HEK293 (cell line): Measurements from ENCODE around the gene GRK5.

Experiments used
- BCL11A ChIP-seq: fragments of 450-650 bp; formaldehyde crosslinking; IDR thresholded peaks from 2 replicates; pipeline ENCODE4 v1.5.1; 2016; ENCODE audit warnings: low read depth, missing biosample characterization, missing genetic modification characterization
- YY1 ChIP-seq: fragments of 450-650 bp; formaldehyde crosslinking; IDR thresholded peaks from 2 replicates; pipeline ENCODE4 v1.5.1; 2018; ENCODE audit warnings: missing biosample characterization, missing genetic modification characterization
- ZNF121 ChIP-seq: fragments of 450-650 bp; formaldehyde crosslinking; IDR thresholded peaks from 2 replicates; pipeline ENCODE4 v1.5.1; 2016; ENCODE audit warnings: missing biosample characterization, missing genetic modification characterization
- ZNF302 ChIP-seq: fragments of 450-650 bp; formaldehyde crosslinking; IDR thresholded peaks from 2 replicates; pipeline ENCODE4 v1.5.1; 2016; ENCODE audit warnings: missing biosample characterization, missing genetic modification characterization, low read depth
- TF ChIP-seq, protein P1 (sequence below): fragments of 450-650 bp; formaldehyde crosslinking; IDR thresholded peaks from 2 replicates; pipeline ENCODE4 v1.5.1; 2016; ENCODE audit warnings: missing biosample characterization, missing genetic modification characterization
- TF ChIP-seq, protein P2 (sequence below): fragments of 450-650 bp; formaldehyde crosslinking; IDR thresholded peaks from 2 replicates; pipeline ENCODE4 v1.5.1; 2017; ENCODE audit warnings: missing biosample characterization, missing genetic modification characterization
- TF ChIP-seq, protein P3 (sequence below): fragments of 450-650 bp; formaldehyde crosslinking; conservative IDR thresholded peaks from 2 replicates; pipeline ENCODE4 v1.5.1; 2016; ENCODE audit warnings: low read depth, missing biosample characterization, missing genetic modification characterization

DNA sequence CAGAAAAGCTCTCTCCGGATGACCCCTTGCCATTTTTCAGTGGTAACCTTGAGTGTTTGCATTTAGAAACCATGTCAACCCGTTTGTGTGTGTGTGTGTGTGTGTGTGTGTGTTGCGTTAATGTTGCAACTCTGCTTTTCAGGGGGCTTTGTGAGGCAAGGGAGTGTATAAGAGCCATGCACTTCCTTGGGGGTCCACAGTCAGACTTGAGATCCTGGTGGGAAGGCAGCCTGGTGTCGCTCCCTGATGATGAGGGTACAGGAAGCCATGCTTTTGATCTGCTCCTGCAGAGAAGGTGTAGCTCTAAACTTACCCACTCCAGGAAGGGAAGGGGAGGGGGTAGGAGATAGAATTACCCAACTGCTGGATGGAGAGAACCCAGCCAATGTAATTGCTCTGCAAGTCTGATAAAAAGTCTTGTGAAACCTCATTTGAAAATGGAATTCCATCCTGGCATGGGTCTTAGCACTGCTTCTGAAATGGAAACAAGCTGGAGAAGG is 10.7 kb downstream of the GRK5 start:
- TF ChIP-seq, protein P1, sequence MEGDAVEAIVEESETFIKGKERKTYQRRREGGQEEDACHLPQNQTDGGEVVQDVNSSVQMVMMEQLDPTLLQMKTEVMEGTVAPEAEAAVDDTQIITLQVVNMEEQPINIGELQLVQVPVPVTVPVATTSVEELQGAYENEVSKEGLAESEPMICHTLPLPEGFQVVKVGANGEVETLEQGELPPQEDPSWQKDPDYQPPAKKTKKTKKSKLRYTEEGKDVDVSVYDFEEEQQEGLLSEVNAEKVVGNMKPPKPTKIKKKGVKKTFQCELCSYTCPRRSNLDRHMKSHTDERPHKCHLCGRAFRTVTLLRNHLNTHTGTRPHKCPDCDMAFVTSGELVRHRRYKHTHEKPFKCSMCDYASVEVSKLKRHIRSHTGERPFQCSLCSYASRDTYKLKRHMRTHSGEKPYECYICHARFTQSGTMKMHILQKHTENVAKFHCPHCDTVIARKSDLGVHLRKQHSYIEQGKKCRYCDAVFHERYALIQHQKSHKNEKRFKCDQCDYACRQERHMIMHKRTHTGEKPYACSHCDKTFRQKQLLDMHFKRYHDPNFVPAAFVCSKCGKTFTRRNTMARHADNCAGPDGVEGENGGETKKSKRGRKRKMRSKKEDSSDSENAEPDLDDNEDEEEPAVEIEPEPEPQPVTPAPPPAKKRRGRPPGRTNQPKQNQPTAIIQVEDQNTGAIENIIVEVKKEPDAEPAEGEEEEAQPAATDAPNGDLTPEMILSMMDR (tag by site-specific recombination) = no peak
- TF ChIP-seq, protein P2, sequence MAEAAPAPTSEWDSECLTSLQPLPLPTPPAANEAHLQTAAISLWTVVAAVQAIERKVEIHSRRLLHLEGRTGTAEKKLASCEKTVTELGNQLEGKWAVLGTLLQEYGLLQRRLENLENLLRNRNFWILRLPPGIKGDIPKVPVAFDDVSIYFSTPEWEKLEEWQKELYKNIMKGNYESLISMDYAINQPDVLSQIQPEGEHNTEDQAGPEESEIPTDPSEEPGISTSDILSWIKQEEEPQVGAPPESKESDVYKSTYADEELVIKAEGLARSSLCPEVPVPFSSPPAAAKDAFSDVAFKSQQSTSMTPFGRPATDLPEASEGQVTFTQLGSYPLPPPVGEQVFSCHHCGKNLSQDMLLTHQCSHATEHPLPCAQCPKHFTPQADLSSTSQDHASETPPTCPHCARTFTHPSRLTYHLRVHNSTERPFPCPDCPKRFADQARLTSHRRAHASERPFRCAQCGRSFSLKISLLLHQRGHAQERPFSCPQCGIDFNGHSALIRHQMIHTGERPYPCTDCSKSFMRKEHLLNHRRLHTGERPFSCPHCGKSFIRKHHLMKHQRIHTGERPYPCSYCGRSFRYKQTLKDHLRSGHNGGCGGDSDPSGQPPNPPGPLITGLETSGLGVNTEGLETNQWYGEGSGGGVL = peak; percentile 35; the same call in 1 of the 2 replicates
- TF ChIP-seq ZNF121 (tag by site-specific recombination) (no peak), YY1 (no peak), BCL11A (tag by site-specific recombination) (no peak), ZNF302 (tag by site-specific recombination) (no peak)
- TF ChIP-seq, protein P3, sequence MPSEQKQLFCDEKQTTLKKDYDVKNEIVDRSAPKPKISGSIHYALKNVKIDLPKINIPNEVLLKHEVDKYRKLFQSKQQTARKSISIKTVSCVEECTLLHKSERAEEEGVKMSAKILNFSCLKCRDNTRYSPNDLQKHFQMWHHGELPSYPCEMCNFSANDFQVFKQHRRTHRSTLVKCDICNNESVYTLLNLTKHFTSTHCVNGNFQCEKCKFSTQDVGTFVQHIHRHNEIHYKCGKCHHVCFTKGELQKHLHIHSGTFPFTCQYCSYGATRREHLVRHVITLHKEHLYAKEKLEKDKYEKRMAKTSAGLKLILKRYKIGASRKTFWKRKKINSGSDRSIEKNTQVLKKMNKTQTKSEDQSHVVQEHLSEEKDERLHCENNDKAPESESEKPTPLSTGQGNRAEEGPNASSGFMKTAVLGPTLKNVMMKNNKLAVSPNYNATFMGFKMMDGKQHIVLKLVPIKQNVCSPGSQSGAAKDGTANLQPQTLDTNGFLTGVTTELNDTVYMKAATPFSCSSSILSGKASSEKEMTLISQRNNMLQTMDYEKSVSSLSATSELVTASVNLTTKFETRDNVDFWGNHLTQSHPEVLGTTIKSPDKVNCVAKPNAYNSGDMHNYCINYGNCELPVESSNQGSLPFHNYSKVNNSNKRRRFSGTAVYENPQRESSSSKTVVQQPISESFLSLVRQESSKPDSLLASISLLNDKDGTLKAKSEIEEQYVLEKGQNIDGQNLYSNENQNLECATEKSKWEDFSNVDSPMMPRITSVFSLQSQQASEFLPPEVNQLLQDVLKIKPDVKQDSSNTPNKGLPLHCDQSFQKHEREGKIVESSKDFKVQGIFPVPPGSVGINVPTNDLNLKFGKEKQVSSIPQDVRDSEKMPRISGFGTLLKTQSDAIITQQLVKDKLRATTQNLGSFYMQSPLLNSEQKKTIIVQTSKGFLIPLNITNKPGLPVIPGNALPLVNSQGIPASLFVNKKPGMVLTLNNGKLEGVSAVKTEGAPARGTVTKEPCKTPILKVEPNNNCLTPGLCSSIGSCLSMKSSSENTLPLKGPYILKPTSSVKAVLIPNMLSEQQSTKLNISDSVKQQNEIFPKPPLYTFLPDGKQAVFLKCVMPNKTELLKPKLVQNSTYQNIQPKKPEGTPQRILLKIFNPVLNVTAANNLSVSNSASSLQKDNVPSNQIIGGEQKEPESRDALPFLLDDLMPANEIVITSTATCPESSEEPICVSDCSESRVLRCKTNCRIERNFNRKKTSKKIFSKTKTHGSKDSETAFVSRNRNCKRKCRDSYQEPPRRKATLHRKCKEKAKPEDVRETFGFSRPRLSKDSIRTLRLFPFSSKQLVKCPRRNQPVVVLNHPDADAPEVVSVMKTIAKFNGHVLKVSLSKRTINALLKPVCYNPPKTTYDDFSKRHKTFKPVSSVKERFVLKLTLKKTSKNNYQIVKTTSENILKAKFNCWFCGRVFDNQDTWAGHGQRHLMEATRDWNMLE (tag by site-specific recombination) = no peak
